GM19467 (cell line): ENCODE data around the gene MAPK7.

Experiments
- ATAC-seq: cut with Tn5 transposase; IDR thresholded peaks from one replicate; pipeline ENCODE4 v1.9.1; 2021; ENCODE audit warnings: mild to moderate bottlenecking, moderate library complexity; ENCODE audit not compliant: unreplicated experiment

The MAPK7 gene

GRCh38 chr17:19392303-19392702, 14.0 kb downstream of the MAPK7 start:
- ATAC-seq, result no peak

- no peak for ATAC-seq
These were observed 19.3 kb downstream of the MAPK7 start for GRCh38 chr17:19397556-19398041.

- no peak for ATAC-seq
These were observed 20.2 kb downstream of the MAPK7 start for GRCh38 chr17:19398301-19399181.

- no peak for ATAC-seq
These were observed 21.6 kb downstream of the MAPK7 start for GRCh38 chr17:19399750-19400450.

- no peak for ATAC-seq
These were observed 23.2 kb downstream of the MAPK7 start for GRCh38 chr17:19401321-19402010.

GRCh38 chr17:19402171-19402570, 23.9 kb downstream of the MAPK7 start:
- ATAC-seq, result no peak

- ATAC-seq, result no peak
These were observed 24.7 kb downstream of the MAPK7 start for GRCh38 chr17:19403021-19403420.

- ATAC-seq, result no peak
These were observed 26.0 kb downstream of the MAPK7 start for GRCh38 chr17:19404264-19404663.

GRCh38 chr17:19405114-19405513, 26.8 kb downstream of the MAPK7 start:
- no peak for ATAC-seq

GRCh38 chr17:19407601-19408345, 29.5 kb downstream of the MAPK7 start:
- no peak for ATAC-seq

GRCh38 chr17:19408346-19408710, 30.0 kb downstream of the MAPK7 start:
- ATAC-seq, result no peak

- ATAC-seq, result no peak
These were observed 30.8 kb downstream of the MAPK7 start for GRCh38 chr17:19409066-19409465.

GRCh38 chr17:19409509-19409908, 31.2 kb downstream of the MAPK7 start:
- ATAC-seq, result no peak

GRCh38 chr17:19410091-19410490, 31.8 kb downstream of the MAPK7 start:
- no peak for ATAC-seq

- ATAC-seq, result no peak
These were observed 32.8 kb downstream of the MAPK7 start, which contains the start of gene RNF112 for GRCh38 chr17:19410875-19411620. RNF112 (plus strand) TSS chr17:19411232; CDS start chr17:19411409, 177 bp downstream.

- ATAC-seq, result no peak
These were observed 33.3 kb downstream of the MAPK7 start for GRCh38 chr17:19411631-19412030.

- ATAC-seq, result no peak
These were observed 34.2 kb downstream of the MAPK7 start for GRCh38 chr17:19412510-19412909.

GRCh38 chr17:19412984-19413383, 34.7 kb downstream of the MAPK7 start:
- ATAC-seq, result no peak

GRCh38 chr17:19413761-19414160, 35.5 kb downstream of the MAPK7 start:
- no peak for ATAC-seq
